Measurements from ENCODE around the gene NEO1.

The NEO1 gene

DNA sequence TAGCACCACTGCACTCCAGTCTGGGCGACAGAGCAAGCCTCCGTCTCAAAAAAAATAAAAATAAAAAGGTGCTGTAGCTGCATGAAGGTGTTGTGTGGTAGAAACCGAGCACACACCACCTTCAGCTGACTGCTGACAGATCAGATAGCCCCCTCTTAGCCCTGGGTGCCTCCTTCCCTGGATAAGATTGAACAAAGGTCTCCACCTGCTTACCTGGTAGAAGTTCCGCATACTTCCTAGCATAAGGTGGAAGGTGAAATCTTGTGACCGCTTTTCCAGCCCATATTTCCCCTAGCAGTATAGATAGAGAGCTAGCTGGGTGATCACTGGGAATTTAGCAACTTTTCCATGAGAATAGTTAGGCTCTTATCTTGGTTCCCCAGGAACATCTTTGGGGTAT, 18.7 kb upstream of the NEO1 start:
- H3K4me2 ChIP-seq (ENCODE audit: low read depth, low read length, poor library complexity, severe bottlenecking), result no peak overlapping the region
- TF ChIP-seq CTCF (IDR thresholded peaks at IDR 0.05; ENCODE audit: insufficient read depth, low read length, poor library complexity, severe bottlenecking), result no peak
- no peak for TF ChIP-seq EZH2phosphoT487 (conservative IDR thresholded peaks at IDR 0.05; ENCODE audit: low read length)

GRCh38 chr15:73034221-73034620, 18.0 kb upstream of the NEO1 start:
- H3K4me3 ChIP-seq (ENCODE audit: insufficient read depth, low read length, poor library complexity, severe bottlenecking), result no peak overlapping the region
- H3K27me3 ChIP-seq (ENCODE audit: low read length), result no peaks in the 10 kb centered on the region
- H3K9me2 ChIP-seq (replicated peaks; ENCODE audit: insufficient read depth, low read length), result no peaks in the 10 kb centered on the region
- no peaks in the 10 kb centered on the region; the same call in 1 of the 2 replicates for H4K20me1 ChIP-seq (ENCODE audit: low read depth, low read length)
- H3K79me2 ChIP-seq (ENCODE audit: insufficient read depth, low read length), result no peaks in the 10 kb centered on the region
- no peak overlapping the region for H3K9ac ChIP-seq (ENCODE audit: low read length)
- TF ChIP-seq EZH2phosphoT487 (conservative IDR thresholded peaks at IDR 0.05; ENCODE audit: low read length) (no peak), CTCF (IDR thresholded peaks at IDR 0.05; ENCODE audit: insufficient read depth, low read length, poor library complexity, severe bottlenecking) (no peak)
- no peaks in the 10 kb centered on the region for H3K36me3 ChIP-seq (ENCODE audit: low read length)
- H2AFZ ChIP-seq (ENCODE audit: low read depth, low read length, severe bottlenecking), result no peak overlapping the region
- no peaks in the 10 kb centered on the region for H3F3A ChIP-seq (ENCODE audit: insufficient read depth)
- no peaks in the 10 kb centered on the region for H3K9me3 ChIP-seq (ENCODE audit: insufficient read depth, low read length)
- H3K27ac ChIP-seq (ENCODE audit: low read depth, low read length), result no peak overlapping the region
- H3K4me2 ChIP-seq (ENCODE audit: low read depth, low read length, poor library complexity, severe bottlenecking), result no peak overlapping the region

More for the DNA sequence above, 18.7 kb upstream of the NEO1 start:
- H3F3A ChIP-seq (ENCODE audit: insufficient read depth), result no peaks in the 10 kb centered on the region
- no peak overlapping the region for H3K4me3 ChIP-seq (ENCODE audit: insufficient read depth, low read length, poor library complexity, severe bottlenecking)
- H3K9me2 ChIP-seq (replicated peaks; ENCODE audit: insufficient read depth, low read length), result no peaks in the 10 kb centered on the region
- H2AFZ ChIP-seq (ENCODE audit: low read depth, low read length, severe bottlenecking), result no peak overlapping the region
- H3K9ac ChIP-seq (ENCODE audit: low read length), result no peak overlapping the region
- no peak overlapping the region for H3K27ac ChIP-seq (ENCODE audit: low read depth, low read length)
- no peaks in the 10 kb centered on the region for H3K79me2 ChIP-seq (ENCODE audit: insufficient read depth, low read length)
- no peaks in the 10 kb centered on the region for H3K9me3 ChIP-seq (ENCODE audit: insufficient read depth, low read length)
- no peaks in the 10 kb centered on the region for H3K27me3 ChIP-seq (ENCODE audit: low read length)
- H4K20me1 ChIP-seq (ENCODE audit: low read depth, low read length), result no peaks in the 10 kb centered on the region; the same call in 1 of the 2 replicates
- H3K36me3 ChIP-seq (ENCODE audit: low read length), result no peaks in the 10 kb centered on the region

- Histone ChIP-seq H3K79me2 (ENCODE audit: insufficient read depth, low read length) (no peaks in the 10 kb centered on the region), H4K20me1 (ENCODE audit: low read depth, low read length) (no peaks in the 10 kb centered on the region), H3K9me2 (replicated peaks; ENCODE audit: insufficient read depth, low read length) (no peaks in the 10 kb centered on the region), H3K27me3 (ENCODE audit: low read length) (no peaks in the 10 kb centered on the region), H3K4me3 (ENCODE audit: insufficient read depth, low read length, poor library complexity, severe bottlenecking) (no peak overlapping the region), H3F3A (ENCODE audit: insufficient read depth) (no peaks in the 10 kb centered on the region), H3K9me3 (ENCODE audit: insufficient read depth, low read length) (no peaks in the 10 kb centered on the region), H2AFZ (ENCODE audit: low read depth, low read length, severe bottlenecking) (no peak overlapping the region), H3K36me3 (ENCODE audit: low read length) (no peaks in the 10 kb centered on the region), H3K27ac (ENCODE audit: low read depth, low read length) (no peak overlapping the region), H3K9ac (ENCODE audit: low read length) (no peak overlapping the region), H3K4me2 (ENCODE audit: low read depth, low read length, poor library complexity, severe bottlenecking) (no peak overlapping the region)
- TF ChIP-seq CTCF (IDR thresholded peaks at IDR 0.05; ENCODE audit: insufficient read depth, low read length, poor library complexity, severe bottlenecking) (no peak), EZH2phosphoT487 (conservative IDR thresholded peaks at IDR 0.05; ENCODE audit: low read length) (no peak)
Observed at GRCh38 chr15:73035221-73035620, 17.0 kb upstream of the NEO1 start.
